ENCODE data around the gene TMBIM1.

DNA sequence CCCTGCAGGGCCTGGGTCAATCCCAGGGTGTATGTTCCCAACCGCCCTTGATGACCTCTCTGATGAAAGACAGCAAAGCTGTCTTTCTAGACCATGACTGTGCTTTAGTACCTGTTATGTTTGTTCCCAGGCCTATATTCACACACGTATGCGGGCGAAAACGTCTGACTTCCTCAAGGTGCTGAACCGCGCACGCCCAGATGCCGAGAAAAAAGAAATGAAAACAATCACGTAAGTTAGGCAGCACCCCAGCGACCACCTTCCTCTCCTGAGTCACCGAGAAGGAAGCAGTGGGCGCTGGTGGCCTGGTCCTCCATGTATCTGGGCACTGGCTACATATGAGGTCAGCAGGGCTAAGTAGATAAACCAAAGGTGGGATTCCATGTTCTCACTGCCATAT is 42.6 kb downstream of the TMBIM1 start:
- no peak for TF ChIP-seq POLR2A (IDR thresholded peaks at IDR 0.05)
- TF ChIP-seq, protein P1, sequence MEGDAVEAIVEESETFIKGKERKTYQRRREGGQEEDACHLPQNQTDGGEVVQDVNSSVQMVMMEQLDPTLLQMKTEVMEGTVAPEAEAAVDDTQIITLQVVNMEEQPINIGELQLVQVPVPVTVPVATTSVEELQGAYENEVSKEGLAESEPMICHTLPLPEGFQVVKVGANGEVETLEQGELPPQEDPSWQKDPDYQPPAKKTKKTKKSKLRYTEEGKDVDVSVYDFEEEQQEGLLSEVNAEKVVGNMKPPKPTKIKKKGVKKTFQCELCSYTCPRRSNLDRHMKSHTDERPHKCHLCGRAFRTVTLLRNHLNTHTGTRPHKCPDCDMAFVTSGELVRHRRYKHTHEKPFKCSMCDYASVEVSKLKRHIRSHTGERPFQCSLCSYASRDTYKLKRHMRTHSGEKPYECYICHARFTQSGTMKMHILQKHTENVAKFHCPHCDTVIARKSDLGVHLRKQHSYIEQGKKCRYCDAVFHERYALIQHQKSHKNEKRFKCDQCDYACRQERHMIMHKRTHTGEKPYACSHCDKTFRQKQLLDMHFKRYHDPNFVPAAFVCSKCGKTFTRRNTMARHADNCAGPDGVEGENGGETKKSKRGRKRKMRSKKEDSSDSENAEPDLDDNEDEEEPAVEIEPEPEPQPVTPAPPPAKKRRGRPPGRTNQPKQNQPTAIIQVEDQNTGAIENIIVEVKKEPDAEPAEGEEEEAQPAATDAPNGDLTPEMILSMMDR (IDR thresholded peaks at IDR 0.05), result no peak
- TF ChIP-seq EP300 (IDR thresholded peaks at IDR 0.05), result no peak
